Astrocyte of the hippocampus (primary cell): ENCODE measurements around the gene SLC25A53.
A peak's percentile ranks its signal among the peaks of the same experiment; 100 is the strongest.

Experiments used
- DNase-seq: peaks from one replicate; pipeline ENCODE4 v3.0.0; 2011; ENCODE audit warnings: low read depth, low spot score

The SLC25A53 gene, protein sequence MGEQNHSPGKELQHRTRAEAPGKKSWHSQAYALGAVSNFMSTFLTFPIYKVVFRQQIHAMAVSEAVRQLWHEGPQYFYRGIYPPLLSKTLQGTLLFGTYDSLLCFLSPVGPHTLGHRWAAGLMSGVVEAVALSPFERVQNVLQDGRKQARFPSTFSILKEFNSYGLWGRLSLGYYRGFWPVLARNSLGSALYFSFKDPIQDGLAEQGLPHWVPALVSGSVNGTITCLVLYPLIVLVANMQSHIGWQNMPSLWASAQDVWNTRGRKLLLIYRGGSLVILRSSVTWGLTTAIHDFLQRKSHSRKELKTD

DNA sequence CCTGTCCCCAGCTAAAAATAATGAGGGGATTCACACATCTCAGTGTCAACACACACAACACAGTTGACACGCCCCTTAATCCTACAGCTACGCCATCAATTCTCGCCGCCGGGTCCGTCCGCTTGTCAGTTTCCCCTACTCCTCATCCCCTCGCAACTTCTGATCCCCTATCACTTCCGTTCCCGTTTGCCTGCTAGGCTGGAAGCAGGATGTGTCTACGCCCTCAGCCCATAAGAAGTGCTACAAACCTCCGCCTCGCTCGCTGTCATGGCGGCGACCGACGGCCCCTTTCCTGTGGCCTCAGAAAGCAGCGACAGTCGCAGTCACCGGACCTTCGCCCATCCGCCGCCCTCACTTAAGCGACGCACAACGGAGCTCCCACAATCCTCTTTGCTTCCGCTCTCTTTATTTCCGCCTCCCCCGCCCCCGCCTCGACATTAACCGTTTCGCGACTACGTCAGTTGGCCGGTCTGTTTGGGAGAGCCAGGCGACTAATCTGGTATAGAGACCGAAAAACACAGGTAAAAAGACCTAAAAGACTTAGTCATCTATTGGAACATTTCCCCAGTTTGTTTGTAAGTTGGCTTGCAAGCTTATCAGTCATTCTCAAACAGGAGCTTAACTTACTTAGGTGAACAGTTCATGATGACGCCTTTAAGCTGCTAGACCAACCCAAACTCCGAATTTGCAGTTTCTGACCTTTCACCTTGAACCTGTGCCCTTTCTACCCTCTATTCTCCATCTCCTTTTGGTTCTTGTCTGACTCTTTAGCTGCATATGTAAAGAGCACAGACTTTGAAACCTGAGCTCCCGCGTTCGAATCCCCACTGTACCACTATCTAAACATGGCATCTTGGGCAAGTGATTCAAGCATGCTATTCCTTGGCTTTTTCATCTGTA lies at the start of gene SLC25A53:
TSS of gene SLC25A53 (minus strand) at position 380 of the 900 bp plus-strand sequence. CDS start 51,752 bp downstream, outside the sequence.
- DNase-seq: peak; percentile 86

DNA sequence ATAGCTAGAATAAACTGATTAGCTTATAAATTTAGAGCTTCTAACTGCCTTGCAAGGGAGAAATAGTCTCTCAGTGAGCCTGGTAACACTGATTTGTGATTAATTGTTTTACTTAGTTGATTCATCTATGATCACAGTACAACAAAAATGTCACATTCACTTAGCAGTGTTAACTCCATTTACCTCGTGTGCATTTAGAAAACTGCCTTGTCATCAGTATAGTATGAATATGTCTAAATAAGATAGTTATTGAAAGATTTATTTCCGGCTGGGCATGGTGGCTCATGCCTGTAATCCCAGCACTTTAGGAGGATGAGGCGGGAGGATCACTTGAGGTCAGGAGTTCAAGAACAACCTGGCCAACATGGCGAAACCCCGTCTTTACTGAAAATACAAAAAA lies 48.7 kb upstream of the SLC25A53 start:
- no peak for DNase-seq

DNA sequence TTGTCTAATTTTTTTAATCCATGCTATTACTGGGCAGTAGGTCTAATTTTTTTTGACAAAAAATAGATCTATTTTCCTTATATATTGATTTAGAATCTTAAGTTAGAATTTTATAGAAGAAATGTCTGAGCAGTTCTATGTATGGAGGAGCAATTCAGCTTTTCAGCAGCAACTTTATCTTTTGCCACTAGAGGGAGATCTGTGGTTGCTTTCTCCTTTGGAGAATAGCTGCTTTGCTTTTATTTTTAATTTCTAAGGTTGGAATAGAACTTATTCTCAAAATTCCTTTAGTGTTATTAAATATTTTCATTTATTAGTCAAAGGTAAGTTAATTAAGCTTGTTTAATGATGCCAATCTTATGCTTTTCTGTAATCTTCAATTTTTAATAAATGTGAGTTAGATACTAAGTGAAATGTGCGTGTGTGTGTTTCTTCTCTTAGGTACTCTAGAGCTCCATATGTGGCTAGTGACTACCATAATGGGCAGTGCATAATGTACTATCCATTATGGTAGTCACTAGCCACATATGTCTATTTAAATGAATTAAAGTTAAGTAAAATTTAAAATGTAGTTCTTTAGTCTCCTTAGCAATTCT lies 38.8 kb upstream of the SLC25A53 start:
- DNase-seq: peak; percentile 54

DNA sequence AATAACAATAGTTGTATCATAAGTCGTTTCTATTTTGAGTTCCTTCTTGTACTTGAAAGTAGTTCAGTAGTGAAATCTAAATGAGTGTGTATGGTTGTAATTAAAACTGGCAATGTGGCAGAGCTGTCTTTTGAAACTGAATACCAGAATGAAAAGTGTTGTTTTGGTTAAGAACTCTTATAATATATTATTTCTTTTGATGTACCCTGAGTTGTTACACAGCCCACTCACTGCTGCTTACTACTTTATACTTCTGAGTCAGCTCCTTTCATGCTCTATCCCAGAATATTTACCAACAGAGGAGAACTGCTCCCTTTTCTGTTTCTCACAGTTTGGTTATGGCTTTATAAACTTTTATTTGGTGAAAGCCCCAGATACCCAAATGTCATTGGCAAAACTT lies 38.2 kb upstream of the SLC25A53 start:
- DNase-seq: no peak

DNA sequence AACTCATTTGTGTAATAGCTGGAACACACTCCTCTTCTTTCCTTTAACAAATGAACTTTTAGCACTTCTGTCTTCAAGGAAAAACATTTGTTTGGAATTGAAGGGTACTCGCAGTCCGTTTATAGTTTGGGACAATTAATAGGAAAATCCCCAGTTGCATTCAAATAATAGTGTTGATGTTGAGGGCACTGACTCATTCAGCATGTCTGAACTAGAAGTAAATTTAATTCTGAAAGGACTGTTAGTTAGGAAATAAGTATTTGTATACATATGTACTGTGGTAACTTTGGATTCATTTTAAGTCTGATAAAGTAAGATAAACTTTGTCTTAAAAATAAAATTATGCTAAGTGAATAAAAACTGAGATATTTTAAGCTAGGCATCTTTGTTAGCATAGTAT lies 36.7 kb upstream of the SLC25A53 start:
- DNase-seq: peak; percentile 7

DNA sequence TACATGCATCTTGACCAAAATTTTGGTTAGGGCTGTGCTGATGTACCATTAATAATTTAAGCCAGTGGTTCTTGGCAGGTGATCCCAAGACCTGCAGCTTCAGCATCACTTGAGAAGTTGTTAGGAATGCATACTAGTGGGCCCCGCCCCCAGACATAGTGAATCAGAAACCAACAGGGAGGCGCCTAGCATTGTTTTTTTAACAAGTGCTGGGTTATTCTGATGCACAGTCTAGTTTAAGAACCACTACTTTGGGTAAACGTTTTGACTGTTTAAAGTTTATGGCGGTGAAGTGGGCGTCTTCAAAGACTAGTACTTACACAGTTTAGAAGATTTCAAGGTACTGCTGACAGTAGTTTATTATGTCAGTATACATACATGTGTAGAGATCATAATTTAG lies 33.0 kb upstream of the SLC25A53 start:
- no peak for DNase-seq

DNA sequence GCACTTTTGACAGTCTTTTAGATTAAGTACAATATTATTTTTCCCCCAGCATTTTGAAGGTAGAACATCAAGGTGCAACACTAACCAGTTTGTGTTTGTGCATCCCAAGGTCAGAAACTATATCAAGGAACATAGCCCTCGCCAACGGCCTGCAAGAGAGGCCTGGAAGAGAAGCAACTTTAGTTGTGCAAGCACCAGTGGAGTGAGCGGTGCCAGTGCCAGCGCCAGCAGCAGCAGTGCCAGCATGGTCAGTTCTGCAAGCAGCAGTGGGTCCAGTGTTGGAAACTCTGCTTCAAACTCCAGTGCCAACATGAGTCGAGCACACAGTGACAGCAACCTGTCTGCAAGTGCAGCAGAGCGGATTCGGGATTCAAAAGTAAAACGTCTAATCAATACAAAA lies 31.1 kb upstream of the SLC25A53 start:
- no peak for DNase-seq

DNA sequence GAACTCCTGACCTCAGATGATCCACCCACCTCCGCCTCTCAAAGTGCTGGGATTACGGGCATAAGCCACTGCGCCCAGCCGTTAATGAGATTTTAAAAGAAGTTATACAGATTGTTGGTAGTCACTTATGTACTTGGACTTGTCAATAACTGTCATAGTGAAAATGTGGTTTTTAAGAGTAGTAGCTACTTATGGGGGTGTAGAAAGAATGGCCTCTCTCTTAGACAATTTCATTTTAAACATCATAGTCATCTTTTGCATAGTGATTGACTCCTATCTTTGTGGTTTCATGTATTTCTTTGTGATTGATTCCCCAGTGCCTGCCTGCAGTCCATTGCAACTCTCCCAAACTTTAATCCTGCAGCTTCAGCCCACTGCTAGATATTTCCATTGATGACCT lies 26.9 kb upstream of the SLC25A53 start:
- no peak for DNase-seq

DNA sequence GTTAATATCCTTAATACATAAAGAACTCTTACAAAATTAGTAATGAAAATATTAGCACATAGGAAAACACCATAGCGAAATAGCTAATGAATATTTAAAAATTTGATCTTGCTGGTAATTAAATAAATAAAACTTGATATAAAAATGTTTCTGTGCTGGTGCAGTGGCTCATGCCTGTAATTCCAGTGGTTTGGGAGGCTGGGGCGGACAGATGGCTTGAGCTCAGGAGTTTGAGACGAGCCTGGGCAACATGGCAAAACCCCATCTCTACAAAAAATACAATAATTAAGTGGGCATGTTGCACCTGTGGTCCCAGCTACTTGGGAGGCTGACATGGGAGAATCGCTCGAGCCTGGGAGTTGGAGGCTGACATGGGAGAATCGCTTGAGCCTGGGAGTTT lies 17.0 kb upstream of the SLC25A53 start:
- DNase-seq: peak; percentile 15

DNA sequence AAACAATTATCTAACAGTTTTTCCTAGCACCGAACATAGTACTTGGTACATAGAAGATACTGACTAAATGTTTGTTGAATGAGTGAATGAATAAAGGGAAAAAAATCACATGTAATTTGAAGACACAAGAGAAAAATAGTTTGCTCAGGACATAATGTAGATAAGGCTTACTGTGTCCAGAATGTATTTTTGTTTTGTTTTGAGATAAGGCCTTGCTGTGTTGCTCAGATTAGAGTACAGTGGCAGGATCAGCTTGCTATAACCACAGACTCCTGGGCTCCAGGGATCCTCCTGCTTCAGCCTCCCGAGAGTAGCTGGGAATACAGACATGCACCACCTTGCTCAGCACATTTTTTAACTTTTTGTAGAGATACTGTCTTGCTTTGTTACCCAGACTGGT lies 16.0 kb upstream of the SLC25A53 start:
- DNase-seq: peak; percentile 9

DNA sequence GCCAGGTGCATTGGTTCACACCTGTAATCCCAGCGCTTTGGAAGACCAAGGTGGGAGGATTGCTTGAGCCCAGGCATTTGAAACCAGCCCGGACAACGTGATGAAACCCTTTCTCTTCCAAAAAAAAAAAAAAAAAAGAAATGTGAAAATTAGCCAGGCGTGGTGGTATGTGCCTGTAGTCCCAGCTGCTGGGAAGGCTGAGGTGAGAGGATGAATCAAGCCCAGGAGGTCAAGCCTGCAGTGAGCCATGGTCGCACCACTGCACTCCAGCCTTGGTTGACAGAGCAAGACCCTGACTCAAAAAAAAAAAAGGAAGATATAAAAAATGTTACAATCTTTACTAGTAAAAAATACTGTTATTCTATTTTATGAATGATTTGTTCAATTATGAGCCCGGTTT lies 15.3 kb upstream of the SLC25A53 start:
- peak; percentile 9 for DNase-seq

DNA sequence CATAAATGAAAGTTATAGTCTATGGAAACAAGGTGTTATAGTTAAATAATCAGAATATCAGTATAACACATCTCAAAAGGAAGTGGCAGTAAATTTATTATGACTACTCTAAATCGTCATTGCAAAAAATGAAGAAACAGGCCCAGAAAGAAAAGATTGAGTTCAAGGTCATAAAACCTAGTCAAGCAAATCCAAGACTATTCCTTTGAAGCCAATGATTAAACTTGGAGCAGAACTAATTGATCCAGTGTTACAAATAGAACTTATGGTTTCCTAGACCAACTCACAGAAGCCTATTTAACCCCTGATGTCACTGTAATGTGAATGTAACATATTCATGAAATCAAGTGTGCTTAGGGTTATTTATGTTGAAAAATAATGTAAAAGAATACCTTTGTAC lies 11.3 kb upstream of the SLC25A53 start:
- DNase-seq: no peak

DNA sequence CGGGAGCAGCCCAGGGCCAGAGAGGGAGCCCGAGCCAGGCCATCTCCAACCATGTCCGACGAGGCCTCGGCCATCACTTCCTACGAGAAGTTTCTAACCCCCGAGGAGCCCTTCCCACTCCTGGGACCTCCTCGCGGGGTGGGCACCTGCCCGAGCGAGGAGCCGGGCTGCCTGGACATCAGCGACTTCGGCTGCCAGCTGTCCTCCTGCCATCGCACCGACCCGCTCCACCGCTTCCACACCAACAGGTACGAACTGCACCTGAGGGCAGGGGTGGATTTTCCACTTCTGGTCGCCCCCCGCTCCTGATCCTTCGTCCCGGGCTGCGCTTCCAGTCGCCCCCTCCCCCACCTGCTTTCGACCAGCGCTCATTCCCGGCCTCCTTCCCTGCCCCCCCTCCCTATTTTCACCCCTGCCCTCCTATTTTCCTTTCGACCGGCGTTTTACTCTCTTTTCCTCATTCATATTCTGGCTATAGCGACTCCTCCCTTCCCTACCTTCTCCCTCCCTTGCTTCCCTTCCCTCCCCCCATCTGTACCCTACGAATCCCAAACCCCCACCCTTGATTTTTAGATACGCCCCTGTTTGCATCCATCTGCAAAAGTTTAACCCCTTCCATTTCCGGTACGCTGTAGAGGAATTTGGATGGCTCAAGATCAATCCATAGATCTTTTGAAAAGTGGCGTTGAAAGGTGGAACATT lies 10.1 kb upstream of the SLC25A53 start:
- DNase-seq: peak; percentile 2

DNA sequence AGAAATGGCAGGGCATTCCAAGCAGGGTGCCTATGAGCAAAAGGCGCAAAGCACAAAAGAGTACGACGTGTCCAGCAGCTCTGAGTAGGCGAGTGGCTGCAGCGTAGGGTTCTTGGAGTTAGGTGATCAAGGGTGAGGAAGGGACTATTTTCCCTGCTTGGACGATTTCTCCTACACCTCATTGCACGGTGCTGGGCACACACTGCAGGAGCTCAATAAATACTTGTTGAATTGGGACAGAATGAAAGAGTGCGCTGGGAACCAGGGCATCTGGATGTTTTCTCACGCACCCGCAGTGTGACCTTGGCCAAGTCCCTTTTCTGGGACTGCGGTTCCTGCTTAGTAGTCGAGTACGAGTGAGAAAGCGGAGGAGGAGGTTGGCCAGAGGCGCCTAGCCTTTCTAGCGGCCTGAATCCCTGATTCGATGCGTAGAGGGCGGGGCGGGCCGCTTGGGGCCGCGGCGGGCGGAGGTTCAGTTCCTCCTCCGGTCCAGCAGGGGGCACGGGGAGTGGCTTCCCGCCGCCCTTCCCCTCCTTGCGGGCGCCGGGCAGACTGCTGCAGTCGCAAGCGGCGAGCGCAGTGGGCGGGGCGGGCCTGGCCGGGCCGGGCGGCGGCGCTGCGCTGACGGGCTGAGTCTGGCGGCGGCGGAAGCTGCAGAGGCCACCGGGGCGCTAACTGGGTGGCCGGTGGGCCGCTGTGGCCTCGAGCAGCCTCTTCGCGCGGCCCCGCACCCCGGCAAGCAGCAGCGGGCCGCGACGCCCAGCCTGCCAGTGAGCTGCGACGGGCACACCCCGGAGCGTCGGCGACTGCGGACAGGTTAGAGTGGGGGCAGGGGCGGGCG lies 9.3 kb upstream of the SLC25A53 start, which contains the start of gene FAM199X:
TSS of gene FAM199X (plus strand) at position 560 of the 841 bp plus-strand sequence. CDS start 333 bp downstream, outside the sequence.
- peak; percentile 94 for DNase-seq

DNA sequence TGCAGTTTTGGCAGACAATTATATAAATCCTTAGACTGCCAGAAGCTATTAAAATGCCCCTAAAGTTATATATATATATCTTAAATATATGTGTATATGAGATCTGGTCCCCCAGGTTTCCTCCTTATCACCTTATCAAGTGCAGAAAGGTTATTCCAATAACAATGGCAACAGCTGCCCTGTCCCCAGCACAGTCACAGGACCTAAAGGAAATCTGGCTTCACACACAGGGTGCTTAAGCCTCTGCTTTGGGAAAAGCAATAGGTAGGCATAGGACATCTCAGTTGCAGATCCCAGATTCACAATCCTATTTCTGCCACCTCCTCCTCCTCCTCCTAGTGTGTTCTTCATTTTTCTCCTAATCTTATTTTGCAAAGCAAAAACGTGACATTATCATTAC lies 5.8 kb downstream of the SLC25A53 start:
- DNase-seq: no peak

DNA sequence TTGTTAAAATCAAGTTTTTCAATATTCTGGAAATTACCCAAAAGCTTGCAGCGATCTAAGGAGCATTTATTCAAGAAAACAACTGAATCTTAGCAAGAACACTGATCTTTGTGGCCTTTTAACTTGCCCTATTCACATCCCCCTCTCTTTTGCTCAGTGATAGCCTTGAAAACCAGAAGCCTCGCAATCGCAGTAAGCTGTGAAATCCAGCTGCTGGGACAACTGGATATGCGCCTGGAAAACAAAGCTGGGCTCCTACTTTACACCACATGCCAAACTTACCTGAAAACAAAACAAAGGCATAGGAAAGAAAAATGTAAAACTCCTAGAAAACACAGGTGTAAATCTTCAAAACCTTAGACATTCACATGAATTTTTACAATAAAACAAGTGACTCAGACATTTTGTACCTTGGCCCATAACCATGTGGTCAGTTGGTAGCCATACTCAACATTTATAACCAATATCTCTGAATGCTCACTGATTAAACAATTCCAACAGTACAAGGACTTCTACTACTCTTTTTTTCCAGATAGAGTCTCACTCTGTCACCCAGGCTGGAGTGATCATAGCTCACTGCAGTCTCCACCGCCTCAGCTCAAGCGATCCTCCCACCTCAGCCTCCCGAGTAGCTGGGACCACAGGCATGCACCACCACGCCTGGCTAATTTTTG lies 15.6 kb downstream of the SLC25A53 start:
- no peak for DNase-seq

DNA sequence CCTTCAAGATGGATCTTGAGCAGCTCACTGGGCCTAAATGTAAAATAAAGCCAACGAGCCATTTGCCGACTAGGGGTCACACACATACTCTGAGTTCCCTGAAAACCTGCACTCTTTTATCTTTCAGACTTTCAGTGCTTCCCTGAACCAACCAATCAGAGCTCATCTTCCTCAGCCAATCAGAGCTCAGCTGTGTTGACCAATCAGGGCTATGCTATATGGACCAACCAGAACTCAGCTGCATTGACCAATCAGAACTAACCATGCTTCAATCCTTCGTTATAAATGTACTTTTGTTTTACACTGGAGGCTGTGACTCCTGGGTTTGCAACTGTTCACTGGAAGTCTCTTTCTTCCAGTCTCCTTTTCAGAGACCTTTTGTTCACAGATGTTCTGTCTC lies 19.3 kb downstream of the SLC25A53 start:
- DNase-seq: peak; percentile 8

DNA sequence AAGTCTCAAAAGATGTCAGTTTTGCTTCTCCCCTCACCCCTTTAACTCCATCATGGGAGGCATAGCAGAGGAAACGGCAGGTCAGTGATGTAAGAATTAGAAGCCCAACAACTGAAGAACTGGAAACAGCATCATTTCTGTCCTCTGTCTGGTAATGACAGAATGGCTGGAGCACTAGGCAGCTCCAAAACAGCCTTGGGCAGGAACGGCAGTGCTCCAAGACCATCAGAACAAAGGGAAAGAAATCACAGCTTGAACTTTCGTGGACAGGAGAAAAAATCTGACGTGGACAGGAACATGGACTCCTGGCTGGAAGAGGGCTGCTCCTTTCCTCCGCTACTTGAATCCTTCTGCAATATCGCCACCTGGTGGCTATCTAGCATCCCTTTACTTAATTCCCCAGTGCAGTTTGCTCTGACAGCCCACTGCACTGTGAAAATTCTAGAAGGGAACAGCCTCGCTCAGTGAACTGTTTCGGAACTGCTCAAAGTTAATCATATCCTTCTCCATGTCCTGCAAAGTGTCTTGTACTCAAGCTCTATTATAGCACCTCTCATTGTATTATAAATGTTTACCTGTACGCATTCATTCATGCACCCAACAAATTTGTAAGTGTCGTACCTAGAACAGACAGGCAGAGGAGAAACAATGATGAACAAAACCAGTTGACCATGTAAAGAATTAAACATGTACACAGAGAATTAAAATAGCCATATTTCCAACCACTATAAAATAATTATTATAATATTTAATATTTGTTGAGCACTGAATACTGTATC lies 20.4 kb downstream of the SLC25A53 start:
- peak; percentile 89 for DNase-seq

DNA sequence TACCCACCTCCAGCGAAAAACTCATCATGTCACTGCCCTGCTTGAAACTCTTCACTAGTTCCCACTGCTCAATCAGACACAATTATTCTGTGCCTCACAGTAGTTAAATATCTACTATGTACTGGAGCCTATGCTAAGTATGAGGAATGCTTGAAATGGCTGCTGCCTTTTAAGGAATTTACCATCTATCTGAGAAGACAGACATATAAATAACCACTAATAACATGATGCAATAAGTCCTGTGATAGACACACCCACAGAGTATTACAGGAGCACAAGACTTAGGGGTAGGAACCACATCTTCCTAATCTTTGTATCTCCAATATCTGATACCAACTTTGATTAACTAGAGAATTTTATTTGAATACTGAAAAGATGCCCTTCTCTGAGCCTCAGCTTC lies 21.1 kb downstream of the SLC25A53 start:
- no peak for DNase-seq
